Ascending aorta (tissue), 2 donors: ENCODE measurements around the gene MYO3B. TPM values are rescaled to one million over a fixed set of nuclear protein-coding genes. Genes with fewer than 3 reads are reported as not detected.
A peak's percentile ranks its signal among the peaks of the same experiment; 100 is the strongest.

ENCODE experiments used
- DNase-seq, 2 donors: peaks; one replicate each; pipeline ENCODE4 v3.0.0-alpha.2; 2019; ENCODE audit warnings: low spot score in 2 of 2
- H3K27ac ChIP-seq, 2 donors: fragments of 200-600 bp; sonication (generic); one replicate each; pipeline ENCODE4 v1.5.1; 2016 to 2017; ENCODE audit warnings: mild to moderate bottlenecking in 1 of 2
- H3K27me3 ChIP-seq: fragments of 200-600 bp; sonication (generic); one replicate; pipeline ENCODE4 v1.5.1; 2017
- H3K36me3 ChIP-seq, 2 donors: fragments of 200-600 bp; sonication (generic); one replicate each; pipeline ENCODE4 v1.5.1; 2016
- H3K4me1 ChIP-seq, 2 donors: fragments of 200-600 bp; sonication (generic); one replicate each; pipeline ENCODE4 v1.5.1; 2016 to 2017; ENCODE audit warnings: mild to moderate bottlenecking in 1 of 2
- H3K4me3 ChIP-seq, 2 donors: fragments of 200-600 bp; sonication (generic); one replicate each; pipeline ENCODE4 v1.5.1; 2016 to 2017; ENCODE audit warnings: mild to moderate bottlenecking in 1 of 2
- H3K9me3 ChIP-seq, 2 donors: fragments of 200-600 bp; sonication (generic); one replicate each; pipeline ENCODE4 v1.5.1; 2016
- intact Hi-C: fragments of 100-400 bp; cut with DNase I; formaldehyde crosslinking; loops from one replicate; pipeline ENCODE4 v1.15.1; 2023
- total RNA-seq: library from RNA; depleted of rRNA; stranded (reverse); fragments of >200 nt; gene quantifications from one replicate; pipeline ENCODE4 v1.1.0, GENCODE V29; 2016
- TF ChIP-seq, protein P1 (sequence below), 3 experiments: fragments of 200-600 bp in 2 of 3; fragments of 450-650 bp in 1 of 3; sonication (generic) in 2 of 3; IDR thresholded peaks; one replicate each; pipeline ENCODE4 v1.5.1; 2016 to 2019; ENCODE audit warnings: antibody characterized with exemption in 3 of 3, mild to moderate bottlenecking in 1 of 3, moderate library complexity in 1 of 3

Gene MYO3B
- total RNA-seq, 1 donor from 2014 or later = not detected

DNA sequence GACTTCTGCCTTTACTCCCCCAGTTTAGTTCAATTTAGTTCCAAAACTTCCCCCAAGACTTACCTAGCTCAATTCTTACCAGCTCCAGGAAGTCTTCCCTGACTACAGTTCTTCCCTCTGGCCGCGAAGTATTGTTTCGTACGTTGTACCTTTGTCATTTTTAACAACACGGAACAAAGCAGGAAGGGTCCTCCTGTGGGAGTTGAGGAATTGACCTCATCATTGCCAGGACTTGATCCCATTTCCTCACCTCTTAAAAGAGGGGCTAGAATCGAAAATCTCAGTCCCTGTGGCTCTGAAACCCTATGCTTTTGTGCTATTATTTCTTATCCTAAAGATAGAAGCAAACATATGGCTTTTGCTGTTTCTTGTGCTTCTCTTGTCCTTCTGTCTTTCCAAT, 187.1 kb downstream of the MYO3B start:
- no peaks in the 10 kb centered on the region for H3K9me3 ChIP-seq
- H3K4me3 ChIP-seq = no peak overlapping the region
- no peaks in the 10 kb centered on the region for H3K36me3 ChIP-seq
- DNase-seq = no peak
- H3K27me3 ChIP-seq = no peaks in the 10 kb centered on the region
- no peaks in the 10 kb centered on the region for H3K4me1 ChIP-seq
- TF ChIP-seq, protein P1, sequence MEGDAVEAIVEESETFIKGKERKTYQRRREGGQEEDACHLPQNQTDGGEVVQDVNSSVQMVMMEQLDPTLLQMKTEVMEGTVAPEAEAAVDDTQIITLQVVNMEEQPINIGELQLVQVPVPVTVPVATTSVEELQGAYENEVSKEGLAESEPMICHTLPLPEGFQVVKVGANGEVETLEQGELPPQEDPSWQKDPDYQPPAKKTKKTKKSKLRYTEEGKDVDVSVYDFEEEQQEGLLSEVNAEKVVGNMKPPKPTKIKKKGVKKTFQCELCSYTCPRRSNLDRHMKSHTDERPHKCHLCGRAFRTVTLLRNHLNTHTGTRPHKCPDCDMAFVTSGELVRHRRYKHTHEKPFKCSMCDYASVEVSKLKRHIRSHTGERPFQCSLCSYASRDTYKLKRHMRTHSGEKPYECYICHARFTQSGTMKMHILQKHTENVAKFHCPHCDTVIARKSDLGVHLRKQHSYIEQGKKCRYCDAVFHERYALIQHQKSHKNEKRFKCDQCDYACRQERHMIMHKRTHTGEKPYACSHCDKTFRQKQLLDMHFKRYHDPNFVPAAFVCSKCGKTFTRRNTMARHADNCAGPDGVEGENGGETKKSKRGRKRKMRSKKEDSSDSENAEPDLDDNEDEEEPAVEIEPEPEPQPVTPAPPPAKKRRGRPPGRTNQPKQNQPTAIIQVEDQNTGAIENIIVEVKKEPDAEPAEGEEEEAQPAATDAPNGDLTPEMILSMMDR (IDR thresholded peaks at IDR 0.05) = no peak
- intact Hi-C loops = no loop called here
- H3K27ac ChIP-seq = no peak overlapping the region

DNA sequence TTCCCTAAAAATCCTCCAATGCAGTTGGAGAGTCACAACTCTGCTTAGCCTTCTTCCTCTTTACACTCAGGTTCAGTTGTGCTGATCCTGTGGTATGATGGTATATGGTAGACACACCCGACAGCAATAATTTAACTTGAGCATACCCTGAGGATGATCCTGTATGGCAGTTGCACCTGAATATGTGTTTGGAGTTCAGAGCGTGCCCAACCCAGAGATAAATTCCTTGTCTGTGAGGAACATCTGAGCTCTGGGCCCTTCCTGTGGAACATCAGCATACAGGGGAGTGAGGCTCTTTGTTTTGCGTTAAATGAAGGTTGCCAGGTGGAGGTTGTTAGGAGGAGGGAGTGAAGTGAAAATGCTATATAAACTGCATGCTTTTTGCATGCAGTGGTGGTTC, 187.7 kb downstream of the MYO3B start:
- DNase-seq = no peak
- no peaks in the 10 kb centered on the region for H3K36me3 ChIP-seq
- TF ChIP-seq, protein P1 (IDR thresholded peaks at IDR 0.05) = no peak
- H3K9me3 ChIP-seq = no peaks in the 10 kb centered on the region
- intact Hi-C loops = no loop called here
- no peaks in the 10 kb centered on the region for H3K27me3 ChIP-seq
- no peak overlapping the region for H3K27ac ChIP-seq
- no peak overlapping the region for H3K4me3 ChIP-seq
- no peaks in the 10 kb centered on the region for H3K4me1 ChIP-seq

DNA sequence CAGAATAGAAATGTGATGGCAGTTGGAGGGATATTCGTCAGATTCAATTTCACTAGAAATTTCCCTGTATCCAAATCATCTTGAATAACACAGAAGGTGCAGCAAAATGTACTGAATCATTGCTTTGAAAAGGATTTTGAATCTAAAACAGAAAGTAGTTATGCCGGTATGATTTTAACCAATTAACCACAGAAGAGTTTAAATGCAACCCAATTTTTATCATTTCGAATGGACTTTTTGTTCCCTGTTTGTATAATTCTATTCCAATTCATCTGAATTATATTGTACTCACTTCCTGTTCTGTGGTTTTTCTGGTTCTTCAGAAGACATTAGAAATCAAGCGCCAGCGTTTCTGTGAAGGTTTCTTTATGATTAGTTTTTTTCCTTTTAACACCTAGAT, 190.4 kb downstream of the MYO3B start:
- Histone ChIP-seq H3K9me3 (no peaks in the 10 kb centered on the region), H3K27ac (no peak overlapping the region), H3K36me3 (no peaks in the 10 kb centered on the region), H3K4me1 (no peaks in the 10 kb centered on the region), H3K4me3 (no peak overlapping the region), H3K27me3 (no peaks in the 10 kb centered on the region)
- DNase-seq = no peak
- TF ChIP-seq, protein P1 (IDR thresholded peaks at IDR 0.05) = no peak
- intact Hi-C loops = no loop called here

DNA sequence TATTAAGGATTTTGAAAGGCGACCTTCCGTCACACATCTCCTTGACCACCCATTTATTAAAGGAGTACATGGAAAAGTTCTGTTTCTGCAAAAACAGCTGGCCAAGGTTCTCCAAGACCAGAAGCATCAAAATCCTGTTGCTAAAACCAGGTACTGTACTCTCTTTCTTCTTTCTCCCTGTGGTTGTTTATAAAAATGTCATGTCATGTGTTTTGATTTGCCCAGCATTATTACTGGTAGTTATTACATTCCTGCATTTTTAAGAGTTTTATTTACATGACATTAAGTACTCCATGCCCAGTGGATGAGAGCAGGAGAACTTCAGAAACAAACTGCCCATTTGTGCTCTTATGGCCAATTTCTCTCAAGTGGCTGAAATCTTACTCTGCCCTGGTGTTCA, 191.3 kb downstream of the MYO3B start:
- TF ChIP-seq, protein P1 (IDR thresholded peaks at IDR 0.05) = no peak
- Histone ChIP-seq H3K4me3 (no peak overlapping the region), H3K9me3 (no peaks in the 10 kb centered on the region), H3K36me3 (no peaks in the 10 kb centered on the region), H3K27ac (no peak overlapping the region), H3K4me1 (no peaks in the 10 kb centered on the region), H3K27me3 (no peaks in the 10 kb centered on the region)
- intact Hi-C loops = no loop called here
- no peak for DNase-seq

DNA sequence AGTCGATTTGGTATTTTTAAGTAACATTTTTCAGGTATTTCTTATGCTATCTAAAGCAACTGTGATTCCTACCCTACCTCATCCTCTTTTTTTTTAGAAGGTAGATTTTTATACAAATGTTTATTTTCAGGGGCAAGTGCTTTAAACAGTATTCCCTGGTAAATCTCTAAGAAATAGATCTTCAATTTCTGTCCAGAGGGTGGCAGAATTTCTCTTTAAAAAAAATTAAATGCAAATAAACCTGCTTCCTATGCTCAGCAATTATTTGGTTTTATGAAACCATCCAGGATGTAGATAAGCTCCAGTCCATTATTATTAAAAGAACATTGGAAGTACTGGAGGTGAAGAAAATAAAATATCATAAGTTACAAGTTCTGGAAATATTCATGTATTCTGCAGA, 191.9 kb downstream of the MYO3B start:
- H3K36me3 ChIP-seq = no peaks in the 10 kb centered on the region
- no peaks in the 10 kb centered on the region for H3K4me1 ChIP-seq
- H3K4me3 ChIP-seq = no peak overlapping the region
- TF ChIP-seq, protein P1 (IDR thresholded peaks at IDR 0.05) = peak in 2 of 3 experiments; percentile 18 to 48
- no peaks in the 10 kb centered on the region for H3K9me3 ChIP-seq
- H3K27me3 ChIP-seq = no peaks in the 10 kb centered on the region
- intact Hi-C loops = loop anchor here (2.0 to 10.0 kb wide), 2 partner anchors 445 to 505 kb away; no protein-coding TSS in a partner anchor
- H3K27ac ChIP-seq = no peak overlapping the region
- DNase-seq = no peak
